Measurements from ENCODE around the gene BTNL3. TPM values are rescaled to one million over a fixed set of nuclear protein-coding genes. Genes with fewer than 3 reads are reported as not detected.

BTNL3 gene
- total and polyA plus RNA-seq, 2 donors (not counting 3 experiments of a cell fraction or from before 2014, with no cell fraction given) = not detected

GRCh38 chr5:180975338-180975737, 13.3 kb upstream of the BTNL3 start:
- H3K9me3 ChIP-seq (replicated peaks; ENCODE audit: control insufficient read depth, insufficient read depth, low read length) = no peaks in the 10 kb centered on the region
- dilution Hi-C loops (cut with MboI; ENCODE audit: extremely low pct_ligation_motif_present, low sequenced_read_pairs) = no loop called here
- no peaks in the 10 kb centered on the region for H3K9me1 ChIP-seq (replicated peaks; ENCODE audit: control insufficient read depth, extremely low read depth, insufficient read depth, low read length)
- H3K4me2 ChIP-seq (ENCODE audit: insufficient read depth, low read length) = no peak overlapping the region
- H3K27ac ChIP-seq (ENCODE audit: insufficient read depth, low read depth, low read length) = no peak overlapping the region
- no peaks in the 10 kb centered on the region for H3K4me1 ChIP-seq (ENCODE audit: control insufficient read depth, extremely low read depth, insufficient read depth, low read length)
- POLR2A ChIA-PET = no interaction called here
- CTCF ChIA-PET = no interaction called here
- no peaks in the 10 kb centered on the region for H3K27me3 ChIP-seq (ENCODE audit: control insufficient read depth in 2 of 2, insufficient read depth in 2 of 2, low read length in 2 of 2)
- DNase-seq (ENCODE audit: low read depth, low spot score) (no peak), FAIRE-seq (no peak)
- H3K79me2 ChIP-seq (ENCODE audit: control insufficient read depth, insufficient read depth, low read length) = no peaks in the 10 kb centered on the region
- no peaks in the 10 kb centered on the region for H4K20me1 ChIP-seq (replicated peaks; ENCODE audit: control insufficient read depth, extremely low read depth, insufficient read depth, low read length)
- BruUV-seq (replicated peaks) = no TSS peak
- no peaks in the 10 kb centered on the region for H3K36me3 ChIP-seq (ENCODE audit: control insufficient read depth in 2 of 2, extremely low read depth in 1 of 2, insufficient read depth in 2 of 2, low read length in 2 of 2)
- TF ChIP-seq, protein P1, sequence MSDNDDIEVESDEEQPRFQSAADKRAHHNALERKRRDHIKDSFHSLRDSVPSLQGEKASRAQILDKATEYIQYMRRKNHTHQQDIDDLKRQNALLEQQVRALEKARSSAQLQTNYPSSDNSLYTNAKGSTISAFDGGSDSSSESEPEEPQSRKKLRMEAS (IDR thresholded peaks at IDR 0.05; ENCODE audit: insufficient read depth, insufficient read length) = no peak
- TF ChIP-seq EZH2 (IDR thresholded peaks at IDR 0.05; ENCODE audit: borderline replicate concordance, low read depth, low read length, severe bottlenecking) (no peak), POLR2AphosphoS5 (IDR thresholded peaks at IDR 0.05; ENCODE audit: insufficient read depth, low read depth, low read length) (no peak), GATA2 (IDR thresholded peaks at IDR 0.05; ENCODE audit: insufficient read depth, insufficient read length, low read depth, low read length) (no peak), POLR2A (IDR thresholded peaks at IDR 0.05; ENCODE audit: low read depth, low read length) (no peak), JUN (IDR thresholded peaks at IDR 0.05; ENCODE audit: borderline replicate concordance, insufficient read depth, insufficient read length, low read depth) (no peak), FOS (IDR thresholded peaks at IDR 0.05; ENCODE audit: borderline replicate concordance, insufficient read depth, low read length) (no peak), MYC (IDR thresholded peaks at IDR 0.05; ENCODE audit: low read depth, low read length) (no peak)
- TF ChIP-seq, protein P2, sequence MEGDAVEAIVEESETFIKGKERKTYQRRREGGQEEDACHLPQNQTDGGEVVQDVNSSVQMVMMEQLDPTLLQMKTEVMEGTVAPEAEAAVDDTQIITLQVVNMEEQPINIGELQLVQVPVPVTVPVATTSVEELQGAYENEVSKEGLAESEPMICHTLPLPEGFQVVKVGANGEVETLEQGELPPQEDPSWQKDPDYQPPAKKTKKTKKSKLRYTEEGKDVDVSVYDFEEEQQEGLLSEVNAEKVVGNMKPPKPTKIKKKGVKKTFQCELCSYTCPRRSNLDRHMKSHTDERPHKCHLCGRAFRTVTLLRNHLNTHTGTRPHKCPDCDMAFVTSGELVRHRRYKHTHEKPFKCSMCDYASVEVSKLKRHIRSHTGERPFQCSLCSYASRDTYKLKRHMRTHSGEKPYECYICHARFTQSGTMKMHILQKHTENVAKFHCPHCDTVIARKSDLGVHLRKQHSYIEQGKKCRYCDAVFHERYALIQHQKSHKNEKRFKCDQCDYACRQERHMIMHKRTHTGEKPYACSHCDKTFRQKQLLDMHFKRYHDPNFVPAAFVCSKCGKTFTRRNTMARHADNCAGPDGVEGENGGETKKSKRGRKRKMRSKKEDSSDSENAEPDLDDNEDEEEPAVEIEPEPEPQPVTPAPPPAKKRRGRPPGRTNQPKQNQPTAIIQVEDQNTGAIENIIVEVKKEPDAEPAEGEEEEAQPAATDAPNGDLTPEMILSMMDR (IDR thresholded peaks at IDR 0.05; ENCODE audit: extremely low read depth in 1 of 2, insufficient read depth in 1 of 2, low read depth in 1 of 2, low read length in 2 of 2) = no peak
- H3K4me3 ChIP-seq (replicated peaks in 1 of 3; ENCODE audit: insufficient read depth in 1 of 3, low read depth in 1 of 3, low read length in 3 of 3) = no peak overlapping the region
- no peak overlapping the region for H2AFZ ChIP-seq (ENCODE audit: low read depth, low read length)
- H3K9ac ChIP-seq (replicated peaks; ENCODE audit: extremely low read depth, insufficient read depth, low read length) = no peak overlapping the region
- intact Hi-C loops (cut with micrococcal nuclease) = no loop called here
